Stimulated activated CD4-positive, alpha-beta T cell treated with anti-CD3 and anti-CD28 coated beads, Interleukin-12 subunit alpha, Interleukin-12 subunit beta, amount 100 ng/mL, for 4 hours (primary cell): ENCODE measurements around the gene HNRNPM.
"Not testable (repeated sequence)": the region's sequence is repeated elsewhere in the genome, so short reads cannot be mapped to it uniquely, and the experiment has no call there.

ENCODE experiments used
- DNase-seq: peaks from one replicate; pipeline ENCODE4 v3.0.0-alpha.2; 2020

The HNRNPM gene, protein sequence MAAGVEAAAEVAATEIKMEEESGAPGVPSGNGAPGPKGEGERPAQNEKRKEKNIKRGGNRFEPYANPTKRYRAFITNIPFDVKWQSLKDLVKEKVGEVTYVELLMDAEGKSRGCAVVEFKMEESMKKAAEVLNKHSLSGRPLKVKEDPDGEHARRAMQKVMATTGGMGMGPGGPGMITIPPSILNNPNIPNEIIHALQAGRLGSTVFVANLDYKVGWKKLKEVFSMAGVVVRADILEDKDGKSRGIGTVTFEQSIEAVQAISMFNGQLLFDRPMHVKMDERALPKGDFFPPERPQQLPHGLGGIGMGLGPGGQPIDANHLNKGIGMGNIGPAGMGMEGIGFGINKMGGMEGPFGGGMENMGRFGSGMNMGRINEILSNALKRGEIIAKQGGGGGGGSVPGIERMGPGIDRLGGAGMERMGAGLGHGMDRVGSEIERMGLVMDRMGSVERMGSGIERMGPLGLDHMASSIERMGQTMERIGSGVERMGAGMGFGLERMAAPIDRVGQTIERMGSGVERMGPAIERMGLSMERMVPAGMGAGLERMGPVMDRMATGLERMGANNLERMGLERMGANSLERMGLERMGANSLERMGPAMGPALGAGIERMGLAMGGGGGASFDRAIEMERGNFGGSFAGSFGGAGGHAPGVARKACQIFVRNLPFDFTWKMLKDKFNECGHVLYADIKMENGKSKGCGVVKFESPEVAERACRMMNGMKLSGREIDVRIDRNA

DNA sequence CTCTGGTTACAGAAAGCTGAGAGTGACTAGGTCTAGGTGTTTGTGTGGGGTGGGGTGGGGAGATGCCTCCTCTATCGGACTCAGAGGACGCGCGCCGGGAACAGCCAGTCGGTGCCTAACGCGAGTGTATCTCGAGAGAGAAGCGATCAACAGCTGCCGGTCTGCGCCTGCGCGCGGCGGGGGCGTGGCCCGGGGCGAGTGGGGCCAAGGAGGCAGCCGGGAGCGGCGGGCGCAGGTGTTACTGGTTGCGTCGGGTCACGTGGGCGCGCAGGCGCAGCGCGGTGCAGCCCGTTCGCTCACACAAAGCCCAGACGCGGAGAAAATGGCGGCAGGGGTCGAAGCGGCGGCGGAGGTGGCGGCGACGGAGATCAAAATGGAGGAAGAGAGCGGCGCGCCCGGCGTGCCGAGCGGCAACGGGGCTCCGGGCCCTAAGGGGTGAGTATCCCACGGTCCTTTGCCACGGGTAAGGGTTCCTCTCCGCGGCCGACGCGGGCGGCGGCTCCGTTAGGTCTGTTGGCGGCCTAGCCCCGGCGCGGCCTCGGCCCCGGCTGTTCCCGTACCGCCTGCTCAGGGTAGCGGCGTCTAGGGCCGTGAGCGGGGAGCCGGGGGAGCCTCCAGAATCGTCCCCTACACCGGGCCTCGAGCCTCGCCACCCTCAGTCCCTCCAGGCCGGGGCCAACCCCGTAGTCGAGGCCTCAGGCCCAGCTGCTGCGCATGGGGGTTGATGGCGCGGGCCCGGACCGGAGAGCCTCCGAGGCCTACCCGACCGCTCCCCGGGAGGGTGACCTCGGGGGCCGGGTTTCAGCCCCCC is at the start of gene HNRNPM:
TSS of gene HNRNPM (plus strand) at position 299 of the 811 bp plus-strand sequence. CDS start at position 323, 24 bp downstream.
- DNase-seq = peak; percentile 100

DNA sequence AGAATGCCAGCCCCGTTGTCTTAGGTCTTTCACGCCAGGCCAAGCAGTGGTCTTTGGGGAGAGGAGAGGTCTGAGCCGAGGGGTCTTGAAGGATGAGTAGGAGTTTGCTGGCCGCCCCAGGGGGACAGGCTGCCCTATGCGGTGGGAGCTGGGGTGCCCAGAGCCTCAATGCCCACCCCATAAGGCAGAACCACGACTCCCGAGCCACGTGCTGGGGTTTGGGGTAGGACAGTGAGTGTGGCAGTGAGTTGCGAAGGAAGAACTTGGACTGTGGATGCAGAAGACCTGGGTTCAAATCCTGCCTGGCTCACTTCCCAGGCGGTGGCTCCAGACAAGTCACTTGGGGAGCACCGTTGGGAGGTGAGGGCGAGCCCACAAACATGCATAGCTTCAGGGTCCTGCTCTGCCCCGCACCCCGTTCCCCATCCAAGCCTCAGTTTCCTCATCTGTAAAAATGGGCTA is 49.1 kb upstream of the HNRNPM start:
- no peak for DNase-seq

DNA sequence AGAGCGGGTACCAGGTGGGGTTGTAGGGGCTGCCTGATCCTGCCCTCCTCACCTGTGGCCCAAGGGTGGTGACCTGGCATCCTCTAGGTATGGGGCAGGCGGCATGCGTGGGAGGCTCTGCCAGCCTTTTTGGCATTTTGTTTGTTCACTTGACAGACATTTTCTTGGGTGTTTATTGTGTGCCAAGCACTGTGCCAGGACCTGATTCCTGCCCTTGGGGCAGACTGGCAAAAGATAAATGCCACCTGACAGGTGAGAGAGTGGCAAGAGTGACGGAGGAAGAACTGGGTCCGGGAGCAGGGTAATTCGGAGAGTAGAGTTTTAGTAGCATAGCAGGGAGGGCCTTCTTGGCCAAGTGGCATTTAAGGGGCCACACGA is 48.6 kb upstream of the HNRNPM start:
- DNase-seq = no peak

DNA sequence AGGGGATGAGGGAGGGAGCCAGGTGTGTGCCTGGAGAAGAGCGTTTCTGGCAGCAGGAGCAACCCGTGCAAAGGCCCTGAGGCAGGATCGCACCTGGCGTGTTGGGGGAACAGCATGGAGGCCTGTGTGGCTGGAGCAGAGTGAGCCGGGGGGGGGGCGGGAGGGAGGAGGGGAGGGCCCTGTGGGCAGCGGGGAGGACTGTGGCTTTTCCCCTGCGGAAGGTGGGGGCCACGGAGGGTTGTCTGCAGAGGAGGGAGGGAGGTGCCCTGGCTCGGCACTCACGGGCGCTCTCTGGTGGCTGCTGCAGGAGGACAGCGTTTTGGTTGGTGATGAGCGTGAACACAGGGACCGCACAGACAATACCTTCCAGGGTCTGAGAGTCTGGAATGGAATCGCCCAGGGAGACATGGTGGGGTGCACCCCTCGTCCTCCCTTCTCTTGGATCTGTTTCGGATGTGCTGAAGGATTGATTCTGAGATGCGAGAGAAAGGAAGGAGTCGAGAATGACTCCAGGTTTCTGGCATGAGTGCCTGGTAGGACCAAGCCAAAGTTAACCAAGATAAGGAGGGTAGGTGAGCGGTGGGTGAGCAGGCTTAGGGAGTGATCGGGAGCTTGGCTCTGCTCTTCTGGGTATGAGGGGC is 48.1 kb upstream of the HNRNPM start:
- peak; percentile 64 for DNase-seq

DNA sequence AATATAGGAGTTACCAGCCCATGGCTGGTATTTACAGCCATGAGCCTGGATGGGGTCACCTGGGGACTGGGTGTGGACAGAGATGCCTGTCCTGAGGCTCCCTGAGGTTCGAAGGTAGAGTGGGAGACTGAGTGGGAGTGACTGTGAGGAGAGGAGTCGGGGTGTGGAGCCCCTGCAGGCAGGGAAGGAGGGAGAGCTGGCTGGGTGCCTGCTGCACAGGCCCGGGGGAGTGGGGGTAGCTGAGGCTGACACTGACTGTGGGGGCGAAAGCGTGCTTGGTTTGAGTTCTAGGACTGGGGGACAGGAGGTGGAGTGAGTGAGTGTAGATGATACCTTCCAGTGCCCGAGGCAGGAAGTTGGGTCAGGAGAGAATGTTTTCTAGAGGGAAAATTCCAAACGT is 47.5 kb upstream of the HNRNPM start:
- DNase-seq = no peak

DNA sequence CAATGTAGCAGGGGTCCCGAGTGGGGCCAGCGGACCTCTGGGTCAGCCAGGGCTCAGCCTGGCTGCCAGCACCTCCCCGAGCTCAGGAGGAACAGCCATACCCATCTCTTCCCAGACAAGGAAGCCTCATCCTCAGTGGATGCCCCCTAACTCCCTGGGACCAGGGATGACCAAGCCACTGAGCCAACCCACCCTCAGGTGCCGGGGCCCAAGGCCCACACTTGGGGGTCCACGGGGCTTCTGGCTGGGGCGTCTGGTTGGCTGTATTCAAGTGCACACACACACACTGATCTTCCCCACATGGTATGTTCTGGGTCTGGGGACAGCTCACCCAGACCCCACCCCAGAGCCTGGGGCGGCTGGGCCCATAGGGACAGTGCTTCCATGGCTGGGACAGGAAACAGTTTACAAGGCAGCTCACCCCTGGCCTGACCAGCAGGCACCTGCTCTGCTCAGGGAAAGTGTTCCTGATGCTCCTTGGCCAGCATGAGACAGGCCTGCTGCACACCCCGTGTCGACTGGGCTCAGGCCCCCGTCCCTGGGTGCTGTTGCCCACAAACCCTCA is 46.9 kb upstream of the HNRNPM start:
- no peak for DNase-seq

DNA sequence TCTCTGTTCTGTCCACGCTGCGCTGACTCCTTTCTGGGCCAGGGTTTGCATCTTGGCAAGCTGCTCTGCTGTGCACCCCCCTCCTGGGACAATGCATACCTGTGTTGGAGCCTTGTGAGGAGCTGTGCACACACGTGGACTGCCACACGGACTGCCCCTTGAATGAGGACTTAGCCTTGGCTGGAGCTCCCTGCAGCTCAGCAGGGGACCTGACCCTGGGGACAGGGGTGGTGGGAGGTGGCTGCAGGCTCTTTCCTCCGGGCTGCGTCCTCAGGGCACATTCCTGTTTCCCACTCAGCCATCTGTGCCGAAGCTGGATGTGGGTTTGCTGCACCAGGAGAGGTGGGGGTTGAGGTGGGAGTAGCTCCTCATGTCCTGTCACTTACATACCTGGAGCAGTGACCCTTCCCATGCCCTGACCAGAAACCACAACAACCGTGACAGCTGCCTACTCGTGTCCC is 46.4 kb upstream of the HNRNPM start:
- no peak for DNase-seq

DNA sequence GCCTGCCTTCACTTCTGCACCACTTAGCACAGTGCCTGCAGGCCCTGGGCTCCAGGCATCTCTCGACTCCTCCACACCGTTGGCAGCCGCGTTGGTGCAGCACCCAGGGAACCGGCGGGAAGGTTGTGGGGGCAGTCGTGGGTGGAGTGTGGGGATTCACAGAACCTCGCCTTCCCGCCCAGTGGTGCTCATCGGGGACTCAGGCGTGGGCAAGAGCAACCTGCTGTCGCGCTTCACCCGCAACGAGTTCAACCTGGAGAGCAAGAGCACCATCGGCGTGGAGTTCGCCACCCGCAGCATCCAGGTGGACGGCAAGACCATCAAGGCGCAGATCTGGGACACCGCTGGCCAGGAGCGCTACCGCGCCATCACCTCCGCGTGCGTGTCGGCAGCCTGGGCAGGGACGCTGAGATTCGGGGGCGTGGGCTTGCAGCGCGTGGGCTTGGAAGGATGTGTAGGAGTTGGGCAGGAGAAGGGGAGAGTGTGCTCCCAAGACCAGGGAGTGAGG is 45.0 kb upstream of the HNRNPM start:
- DNase-seq = no peak

DNA sequence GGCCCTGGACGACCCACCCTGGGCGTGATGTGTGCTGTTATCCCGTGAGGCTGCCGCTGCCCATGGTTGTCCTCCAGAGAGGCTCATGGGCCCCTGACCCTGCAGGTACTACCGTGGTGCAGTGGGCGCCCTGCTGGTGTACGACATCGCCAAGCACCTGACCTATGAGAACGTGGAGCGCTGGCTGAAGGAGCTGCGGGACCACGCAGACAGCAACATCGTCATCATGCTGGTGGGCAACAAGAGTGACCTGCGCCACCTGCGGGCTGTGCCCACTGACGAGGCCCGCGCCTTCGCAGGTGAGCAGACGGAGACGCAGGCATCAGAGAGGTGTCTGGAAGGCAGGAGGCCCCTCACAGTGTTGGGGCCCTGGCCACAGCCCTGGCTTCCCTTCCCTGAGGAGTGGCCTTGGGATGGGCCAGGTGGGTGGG is 42.8 kb upstream of the HNRNPM start:
- DNase-seq = no peak

DNA sequence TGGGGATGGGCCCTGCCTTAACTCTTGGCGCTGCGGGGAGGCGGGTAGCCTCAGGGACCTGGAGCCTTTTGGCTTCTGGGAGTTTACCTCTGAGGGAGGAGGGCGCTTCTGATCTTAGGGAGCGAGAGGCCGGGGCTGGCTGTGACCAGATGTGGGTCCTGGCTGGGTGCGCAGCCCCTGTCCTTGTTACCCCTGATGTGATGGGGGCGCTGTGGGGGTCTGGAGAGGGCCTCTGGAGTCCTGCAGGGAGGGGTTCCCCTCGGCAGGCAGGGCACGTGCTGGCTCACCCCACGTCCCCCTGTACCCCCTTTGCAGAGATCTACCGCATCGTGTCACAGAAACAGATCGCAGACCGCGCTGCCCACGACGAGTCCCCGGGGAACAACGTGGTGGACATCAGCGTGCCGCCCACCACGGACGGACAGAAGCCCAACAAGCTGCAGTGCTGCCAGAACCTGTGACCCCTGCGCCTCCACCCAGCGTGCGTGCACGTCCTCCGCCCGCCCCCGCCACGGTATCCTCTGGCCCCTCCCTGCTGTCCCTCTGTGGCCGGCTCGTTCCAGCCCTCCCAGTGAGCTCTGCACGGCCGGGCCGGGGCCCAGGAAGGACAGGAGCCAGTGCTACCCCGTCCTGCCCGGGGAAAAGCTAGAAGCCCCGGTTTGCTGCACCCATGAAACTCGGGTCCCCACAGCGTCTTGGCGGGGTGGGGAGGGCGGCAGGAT is 41.5 kb upstream of the HNRNPM start:
- DNase-seq = no peak

DNA sequence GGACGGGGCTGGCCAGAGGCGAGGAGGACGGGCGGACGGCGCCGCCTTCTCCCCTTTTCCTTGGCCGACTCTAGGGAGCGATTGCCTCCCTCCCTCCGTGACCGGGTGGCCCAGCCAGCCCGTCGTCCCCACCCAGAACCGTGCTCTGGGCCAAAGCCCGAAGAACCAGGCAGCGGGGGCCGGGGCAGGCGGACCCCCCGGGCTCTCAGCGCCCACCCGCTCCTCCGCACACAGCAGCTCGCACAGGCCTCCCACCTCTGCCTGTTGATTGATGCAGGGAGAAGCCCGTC is 41.0 kb upstream of the HNRNPM start:
- no peak for DNase-seq

DNA sequence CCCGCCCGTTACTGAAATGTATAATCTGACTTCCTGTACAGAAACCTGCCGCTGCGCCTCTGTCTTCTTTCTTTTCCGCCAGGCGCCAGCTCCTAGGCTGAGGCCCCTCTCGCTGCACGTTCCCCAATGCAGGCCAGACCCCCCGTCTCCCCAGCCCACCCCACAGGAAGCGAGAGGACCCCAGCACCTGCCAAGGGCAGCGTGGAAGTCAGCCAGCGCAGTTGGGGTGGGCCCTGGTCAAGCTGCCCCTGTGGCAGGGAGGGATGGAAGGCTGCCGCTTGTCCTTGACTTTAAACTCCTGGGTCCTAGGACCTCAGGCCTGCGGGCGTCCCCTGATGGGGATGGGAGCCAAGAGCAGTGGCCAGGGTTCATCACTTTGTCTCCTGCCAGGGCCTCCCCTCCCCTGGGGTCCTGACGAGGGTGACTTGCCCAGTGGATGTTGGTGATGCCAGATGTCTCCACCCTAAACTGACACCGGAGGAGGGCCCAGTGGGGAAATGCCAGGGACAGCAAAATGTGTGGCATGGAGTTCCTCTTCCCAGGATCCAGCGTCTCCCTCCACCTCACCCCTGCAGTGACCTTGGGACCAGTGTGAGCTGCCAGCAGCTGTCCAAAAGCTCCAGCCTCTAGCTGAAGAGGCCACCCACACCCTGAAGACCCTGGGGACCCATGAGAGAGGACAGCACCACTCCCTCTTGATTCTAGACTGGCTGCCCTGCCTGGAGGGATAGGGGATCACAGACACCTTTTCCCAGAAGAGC is 40.2 kb upstream of the HNRNPM start:
- no peak for DNase-seq

DNA sequence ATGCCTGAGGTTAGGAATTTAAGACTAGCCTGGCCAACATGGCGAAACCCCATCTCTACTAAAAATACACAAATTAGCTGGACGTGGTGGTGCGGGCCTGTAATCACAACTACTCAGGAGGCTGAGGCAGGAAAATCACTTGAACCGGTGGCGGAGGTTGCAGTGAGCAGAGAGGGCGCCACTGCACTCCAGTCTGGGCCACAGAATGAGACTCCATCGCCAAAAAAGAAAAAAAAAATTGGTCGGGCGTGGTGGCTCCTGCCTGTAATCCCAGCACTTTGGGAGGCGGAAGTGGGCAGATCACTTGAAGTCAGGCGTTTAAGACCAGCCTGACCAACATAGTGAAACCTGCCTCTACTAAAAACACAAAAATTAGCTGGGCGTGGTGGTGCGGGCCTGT is 34.1 kb upstream of the HNRNPM start:
- not testable (repeated sequence) for DNase-seq

DNA sequence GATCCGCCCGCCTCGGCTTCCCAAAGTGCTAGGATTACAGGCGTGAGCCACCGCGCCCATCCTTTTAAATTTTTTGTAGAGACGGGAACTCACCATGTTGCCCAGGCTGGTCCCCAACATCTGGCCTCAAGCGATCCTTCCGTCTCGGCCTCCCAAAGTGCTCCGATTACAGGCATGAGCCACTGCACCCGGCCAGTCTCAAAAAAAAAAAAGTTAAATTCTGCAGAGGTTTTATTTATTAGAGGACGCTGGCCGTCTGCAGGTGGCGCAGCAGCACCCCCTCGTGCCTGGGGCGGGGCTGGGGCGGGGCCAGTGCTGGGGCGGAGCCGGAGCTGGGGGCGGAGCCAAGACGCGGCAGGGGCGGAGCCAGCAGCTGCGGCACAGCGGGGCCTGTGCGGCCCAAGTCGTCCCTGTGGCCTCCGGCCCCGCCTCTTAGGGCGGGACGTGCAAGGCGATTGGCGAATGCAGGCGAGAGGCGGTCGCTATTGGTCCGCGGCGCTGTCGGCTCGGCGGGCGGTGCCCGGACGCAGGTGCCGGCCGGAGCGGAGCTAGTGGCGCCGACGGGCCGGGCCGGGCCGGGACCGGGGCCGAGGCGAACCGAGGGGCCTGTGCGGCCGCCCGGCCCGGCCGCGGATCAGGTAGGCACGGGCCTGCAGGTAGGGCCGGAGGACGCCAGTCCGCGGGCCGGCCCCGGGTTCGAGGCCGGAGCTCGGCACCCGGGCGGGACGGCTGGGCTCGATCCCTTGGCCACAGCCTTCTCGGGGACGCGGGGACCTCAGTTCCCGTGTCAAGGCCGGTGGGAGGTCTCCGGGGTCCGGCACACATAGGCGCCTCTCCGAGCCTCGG is 31.8 kb upstream of the HNRNPM start, which contains the start of gene MARCHF2:
TSS of gene MARCHF2 (plus strand) at position 523 of the 846 bp plus-strand sequence. CDS start 8,536 bp downstream, outside the sequence.
- peak; percentile 95 for DNase-seq

DNA sequence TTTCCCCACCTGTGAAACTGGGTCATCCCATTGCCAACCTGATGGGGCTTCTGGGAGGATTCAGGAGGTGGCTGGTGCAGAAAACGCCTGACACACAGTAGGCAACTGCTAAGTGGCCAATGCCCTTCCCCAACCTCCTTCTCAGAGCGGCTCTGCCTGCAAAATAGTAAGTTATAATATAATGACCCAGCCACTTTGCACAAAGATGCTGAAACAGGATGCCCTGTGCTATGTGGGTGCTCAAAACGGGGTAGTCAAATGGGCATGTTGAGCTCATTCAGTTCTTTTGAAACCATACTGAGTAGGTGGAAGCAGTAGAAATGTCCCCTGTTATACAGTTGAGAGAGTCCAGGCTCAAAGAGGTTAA is 31.2 kb upstream of the HNRNPM start:
- no peak for DNase-seq

DNA sequence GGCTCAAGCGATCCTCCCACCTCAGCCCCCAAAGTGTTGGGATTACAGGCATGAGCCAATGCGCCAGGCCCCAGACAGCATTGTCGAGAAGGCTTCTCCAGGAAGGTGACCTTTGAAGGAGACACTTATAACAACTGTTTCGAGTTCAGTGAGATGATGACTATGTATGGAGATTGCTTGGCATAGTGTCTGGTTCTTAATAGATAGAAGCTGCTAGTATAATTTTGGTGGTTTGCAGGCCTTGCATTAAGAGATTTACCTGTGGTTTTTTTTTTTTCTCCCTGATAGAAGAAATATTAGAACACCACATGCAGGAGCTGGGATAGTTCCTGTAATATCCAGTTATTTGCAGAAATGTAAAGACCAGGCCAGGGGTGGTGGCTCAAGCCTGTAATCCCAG is 28.0 kb upstream of the HNRNPM start:
- DNase-seq = no peak

DNA sequence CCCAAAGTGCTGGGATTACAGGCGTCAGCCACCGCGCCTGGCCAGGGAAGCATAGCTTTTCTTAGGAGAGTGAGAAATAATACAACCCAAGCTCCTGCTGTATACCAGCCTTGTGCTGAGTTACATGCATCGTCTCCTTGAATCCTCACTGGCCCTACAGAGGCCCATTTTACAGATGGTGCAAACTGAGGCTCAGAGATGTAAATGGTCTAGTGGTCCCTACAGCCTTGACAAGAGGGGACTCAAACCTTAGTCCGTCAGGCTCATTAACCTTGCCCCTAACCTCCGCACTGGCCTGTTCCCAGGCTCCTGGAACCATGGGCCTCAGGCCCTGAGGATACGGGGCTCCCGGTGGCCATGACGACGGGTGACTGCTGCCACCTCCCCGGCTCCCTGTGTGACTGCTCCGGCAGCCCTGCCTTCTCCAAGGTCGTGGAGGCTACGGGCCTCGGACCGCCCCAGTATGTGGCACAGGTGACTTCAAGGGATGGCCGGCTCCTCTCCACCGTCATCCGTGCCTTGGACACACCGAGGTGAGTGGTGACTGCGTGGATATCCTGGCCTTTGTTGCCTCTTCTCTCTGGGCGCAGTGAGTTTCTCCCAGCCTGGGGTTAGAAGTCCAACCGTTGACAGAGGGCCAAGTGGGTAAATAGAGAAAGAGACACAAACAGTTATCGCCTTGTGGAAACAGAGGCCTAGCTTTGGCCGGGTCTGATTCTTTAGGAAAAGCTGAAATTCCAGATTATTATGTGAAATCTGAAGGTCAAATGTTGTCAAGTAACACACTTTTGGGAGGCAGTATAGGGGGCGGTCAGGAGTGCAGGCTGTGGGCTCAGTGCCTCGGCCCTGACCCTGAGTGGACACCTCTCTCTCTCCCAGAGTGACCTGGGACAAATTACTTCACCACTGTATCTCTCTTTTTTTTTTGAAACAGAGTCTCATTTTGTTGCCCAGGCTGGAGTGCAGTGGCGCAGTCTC is 23.0 kb upstream of the HNRNPM start:
- no peak for DNase-seq

DNA sequence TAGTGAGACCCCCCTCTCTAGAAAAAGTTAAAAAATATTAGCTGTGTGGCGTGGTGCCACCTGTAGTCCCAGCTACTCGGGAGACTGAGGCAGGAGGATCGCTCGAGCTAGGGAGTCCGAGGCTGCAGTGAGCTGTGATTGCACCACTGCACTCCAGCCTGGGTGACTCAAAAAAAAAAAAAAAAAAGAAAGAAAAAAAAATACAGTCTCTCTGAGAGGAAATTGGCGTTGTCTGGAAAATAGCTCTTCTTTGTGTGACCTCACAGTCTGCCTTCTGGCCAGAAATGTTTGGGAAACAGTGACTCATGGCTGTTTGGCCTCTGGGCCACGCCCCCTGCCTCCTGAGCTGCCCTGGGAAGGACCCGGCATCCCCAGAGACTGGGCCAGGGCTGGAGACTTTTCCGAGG is 21.0 kb upstream of the HNRNPM start:
- DNase-seq = no peak

DNA sequence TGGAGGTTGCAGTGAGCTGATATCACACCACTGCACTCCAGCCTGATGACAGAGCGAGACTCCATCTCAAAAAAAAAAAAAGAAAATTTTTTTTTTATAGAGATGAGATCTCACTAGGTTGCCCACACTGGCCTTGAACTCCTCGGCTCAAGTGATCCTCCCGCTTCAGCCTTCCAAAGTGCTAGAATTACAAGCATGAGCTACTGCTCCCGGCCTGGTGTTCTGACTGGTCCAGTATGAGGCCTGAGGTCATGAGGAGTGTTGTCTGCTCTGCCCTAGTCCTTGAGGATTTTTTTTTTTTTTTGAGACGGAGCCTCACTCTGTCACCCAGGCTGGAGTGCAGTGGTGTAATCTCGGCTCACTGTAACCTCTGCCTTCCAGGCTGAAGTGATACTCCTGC is 19.4 kb upstream of the HNRNPM start:
- not testable (repeated sequence) for DNase-seq
